ENCODE data around the gene MINDY4.

MINDY4 gene

DNA sequence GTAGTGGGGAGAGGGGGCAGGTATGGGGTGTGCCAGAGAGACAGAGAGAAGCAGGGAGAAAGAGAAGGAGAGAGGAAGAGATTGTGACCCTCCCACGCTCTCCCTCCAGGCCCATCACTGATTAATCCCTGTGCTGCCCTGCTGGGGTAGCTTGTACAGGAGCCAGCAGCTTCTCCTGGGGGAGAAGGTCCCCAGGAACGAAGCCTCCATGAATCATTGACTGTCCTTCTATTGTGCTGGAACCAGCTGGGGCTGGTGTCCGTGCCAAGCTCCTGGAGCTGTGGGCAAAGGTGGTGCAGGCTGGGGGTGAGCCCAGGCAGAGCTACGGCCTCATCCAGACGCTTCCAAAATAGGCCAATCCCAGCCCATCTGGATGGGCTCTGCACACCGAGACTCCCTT lies 161.3 kb downstream of the MINDY4 start:
- DNase-seq (ENCODE audit: low spot score): no peak

DNA sequence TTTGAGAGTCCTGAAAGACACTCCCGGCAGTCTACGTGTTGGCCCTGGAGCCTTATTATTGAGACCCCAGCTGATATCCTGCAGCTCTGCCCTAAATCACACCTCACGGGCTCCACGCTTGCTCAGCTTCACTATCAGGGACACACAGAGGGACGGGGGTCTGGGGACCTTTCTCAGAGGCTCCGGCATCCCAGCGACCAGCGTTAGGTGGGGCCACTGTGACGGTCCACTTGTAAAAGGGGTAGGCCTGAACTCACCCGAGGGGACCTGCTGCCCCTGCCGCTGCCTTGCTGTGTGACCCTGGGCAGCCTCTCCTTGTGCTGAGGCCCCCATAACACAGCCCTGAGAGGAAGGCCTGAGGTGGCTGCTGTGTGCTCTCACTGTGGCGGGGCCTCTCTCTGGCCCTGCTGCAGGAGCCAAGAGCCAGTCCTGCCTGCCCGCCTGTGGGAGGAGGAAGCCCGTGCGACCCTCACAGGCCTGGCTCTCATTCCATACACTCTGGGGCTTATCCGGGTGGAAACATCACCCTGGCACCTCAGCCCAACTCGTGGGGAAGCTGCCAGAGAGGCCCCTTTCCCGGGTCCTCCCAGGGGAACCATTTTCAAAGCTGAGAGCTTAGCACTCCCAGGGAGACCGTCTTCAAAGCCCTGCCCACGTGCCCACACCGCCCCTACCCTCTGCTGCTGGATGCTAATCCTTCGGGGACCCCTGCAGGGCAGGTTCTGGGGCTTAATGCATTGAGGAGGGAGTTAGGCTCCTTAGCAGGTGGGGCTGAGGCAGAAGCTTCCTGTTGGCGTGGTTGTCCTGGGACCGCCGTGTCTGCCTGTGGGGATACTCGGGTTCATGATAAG lies 162.1 kb downstream of the MINDY4 start:
- no peak for DNase-seq (ENCODE audit: low spot score)

DNA sequence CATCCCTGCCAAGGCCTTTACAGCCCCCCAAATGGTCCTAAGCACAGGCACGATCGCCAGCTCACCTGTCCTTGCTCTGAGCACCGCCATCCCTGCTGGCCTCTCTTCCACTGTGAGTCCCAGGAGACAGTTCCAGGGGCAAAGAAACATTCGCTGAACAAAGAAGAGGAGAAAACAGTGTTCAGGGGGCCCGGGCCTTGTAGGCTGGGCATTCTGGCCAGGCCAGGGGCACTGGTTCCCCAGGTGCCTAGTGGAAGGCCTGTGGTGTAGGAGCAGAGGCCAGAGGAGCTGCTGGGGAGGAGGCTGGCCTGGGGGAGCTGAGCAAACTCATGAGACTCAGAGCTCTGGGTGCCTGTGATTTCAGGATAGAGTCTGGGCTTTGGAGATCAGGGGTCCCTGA lies 163.0 kb downstream of the MINDY4 start:
- DNase-seq (ENCODE audit: low spot score): no peak

DNA sequence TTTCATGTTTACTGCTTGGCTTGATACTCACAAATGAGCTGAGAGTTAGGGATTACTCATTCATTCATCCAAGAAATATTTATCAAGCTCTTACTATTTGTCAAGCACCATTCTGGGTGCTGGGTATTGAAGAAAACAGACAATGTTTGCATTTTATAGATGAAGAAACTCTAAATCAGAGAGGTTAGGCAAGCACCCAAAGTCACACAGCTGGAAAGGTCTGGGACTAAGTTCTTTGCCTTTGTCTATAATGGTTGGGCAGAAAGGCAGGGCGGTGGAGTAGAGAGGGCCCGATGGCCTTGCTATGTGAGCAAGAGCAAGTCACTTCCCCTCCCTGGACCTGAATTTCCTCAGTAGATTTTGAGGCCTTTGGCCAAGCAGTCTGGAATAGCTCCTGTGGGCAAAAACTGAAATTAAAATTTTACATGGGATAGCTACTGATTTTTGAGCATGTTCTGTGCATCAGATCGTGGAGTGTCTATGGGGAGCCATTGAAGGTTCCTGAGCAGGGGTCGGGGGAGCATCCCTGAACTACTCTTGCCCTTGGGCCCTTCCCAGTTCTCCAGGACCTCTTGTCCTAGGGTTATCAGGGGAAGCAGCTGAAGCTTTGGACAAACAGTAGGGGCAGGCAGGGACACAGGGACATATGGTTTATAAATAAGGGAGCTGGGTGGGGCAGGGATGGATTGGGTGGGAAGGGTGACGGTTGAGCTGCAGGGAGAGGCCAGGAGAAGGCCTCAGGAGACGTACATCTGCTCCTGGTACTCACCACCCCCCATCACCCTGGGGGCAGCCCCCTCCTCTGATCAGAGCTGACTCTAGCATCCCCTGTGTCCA lies 163.7 kb downstream of the MINDY4 start:
- DNase-seq (ENCODE audit: low spot score): no peak

DNA sequence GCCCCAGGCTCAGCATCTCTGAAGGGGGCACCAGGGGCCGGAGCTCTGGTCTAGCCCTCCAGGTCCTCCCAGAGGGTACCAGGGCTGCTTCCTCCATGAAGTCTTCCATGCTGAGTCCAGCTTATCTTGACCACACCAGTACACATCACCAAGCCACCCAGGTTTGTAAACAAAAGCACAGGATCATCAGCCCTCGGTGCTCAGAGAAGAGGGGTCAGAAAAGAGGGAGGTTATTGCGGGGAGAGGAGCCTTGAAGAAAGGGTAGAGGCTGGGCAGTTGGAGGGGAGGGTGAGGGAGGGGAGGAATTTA lies 164.3 kb downstream of the MINDY4 start:
- DNase-seq (ENCODE audit: low spot score): no peak

DNA sequence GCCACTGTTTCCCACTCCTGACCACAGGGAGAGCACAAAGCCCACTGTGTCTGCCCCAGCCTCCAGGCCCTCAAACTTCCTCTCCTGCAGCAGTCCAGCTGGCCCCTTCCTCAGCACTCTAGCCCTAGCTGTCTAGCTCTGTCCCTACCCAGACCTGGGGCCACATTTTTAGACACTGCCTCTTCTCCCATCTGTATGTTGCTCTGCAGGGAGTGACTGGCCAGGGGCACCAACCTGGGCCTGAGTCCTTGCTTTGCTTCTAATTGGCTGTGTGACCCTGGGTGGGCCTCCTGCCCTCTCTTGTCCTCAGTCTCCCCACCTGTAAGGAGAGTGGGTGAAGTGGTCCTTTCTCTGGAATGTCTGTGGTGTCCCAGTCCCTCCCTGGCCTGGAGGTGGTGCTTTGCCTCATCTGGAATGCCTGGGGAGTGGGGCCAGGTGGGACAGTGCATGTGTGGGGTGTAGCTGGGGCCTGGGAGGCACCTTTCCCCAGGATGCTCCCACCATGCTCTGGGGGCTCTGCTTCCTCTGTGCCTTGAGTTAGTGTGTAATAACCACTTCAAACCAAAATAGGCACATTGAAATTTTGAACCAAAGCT lies 165.5 kb downstream of the MINDY4 start:
- no peak for DNase-seq (ENCODE audit: low spot score)

DNA sequence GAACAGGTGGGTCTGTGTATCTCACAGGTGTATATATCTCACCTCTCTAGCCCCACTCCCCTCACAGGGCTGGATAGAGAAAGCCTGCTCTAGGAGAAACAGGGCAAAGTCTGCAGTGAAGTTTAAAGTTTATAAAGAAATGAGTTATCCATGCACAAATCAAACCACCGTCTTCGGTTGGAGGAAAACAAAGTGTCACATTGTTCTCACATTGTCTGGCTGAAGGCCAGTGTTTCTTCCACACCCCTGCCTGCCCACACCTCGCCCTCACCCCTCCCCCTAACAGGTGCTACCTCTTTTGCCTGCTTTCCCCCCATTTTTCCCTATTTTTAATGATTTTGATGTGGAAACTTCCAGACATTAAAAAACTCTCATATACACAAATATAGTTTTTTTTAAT lies 166.2 kb downstream of the MINDY4 start:
- no peak for DNase-seq (ENCODE audit: low spot score)

DNA sequence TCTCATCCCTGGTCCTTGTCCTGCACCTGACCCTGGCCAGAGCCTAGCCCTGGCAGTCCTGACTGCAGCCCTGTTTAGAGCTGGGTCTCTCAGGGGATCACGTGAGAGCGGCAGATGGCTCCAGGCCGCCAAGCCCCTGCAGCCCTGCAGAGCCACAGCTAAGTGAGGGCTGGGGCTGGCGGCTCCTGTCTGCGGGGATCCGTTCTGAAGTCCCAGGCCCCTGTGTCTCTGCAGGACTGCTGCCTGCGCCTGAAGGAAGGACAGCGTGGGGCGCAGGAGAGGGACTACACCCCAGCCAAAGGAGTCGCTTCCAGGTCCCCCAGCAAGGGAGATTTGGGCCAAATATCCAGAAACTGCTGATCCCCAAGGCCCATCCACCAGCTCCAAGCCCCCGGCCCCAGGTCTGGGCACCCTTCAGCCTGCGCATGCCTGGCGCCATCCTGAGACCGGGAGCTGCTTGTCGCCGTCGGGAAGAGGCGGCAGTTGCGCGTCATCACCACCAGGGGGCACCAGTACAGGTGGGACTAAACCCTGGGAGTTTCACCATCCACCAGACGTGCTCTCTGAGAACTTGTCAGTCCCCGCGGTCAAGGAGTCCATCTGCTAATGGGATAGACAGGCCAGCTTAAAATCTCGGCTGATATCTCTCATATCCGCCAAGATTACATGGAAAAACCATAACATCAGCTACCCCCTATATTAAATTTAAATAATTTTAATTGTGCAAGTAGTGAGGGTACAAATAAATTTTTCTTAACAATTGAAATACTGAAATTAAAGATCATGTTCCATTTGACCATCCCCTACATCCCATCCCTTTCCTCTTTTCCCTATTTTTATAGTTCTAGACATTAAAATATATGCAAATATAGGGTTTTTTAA lies 167.5 kb downstream of the MINDY4 start:
- peak; percentile 84 for DNase-seq (ENCODE audit: low spot score)

DNA sequence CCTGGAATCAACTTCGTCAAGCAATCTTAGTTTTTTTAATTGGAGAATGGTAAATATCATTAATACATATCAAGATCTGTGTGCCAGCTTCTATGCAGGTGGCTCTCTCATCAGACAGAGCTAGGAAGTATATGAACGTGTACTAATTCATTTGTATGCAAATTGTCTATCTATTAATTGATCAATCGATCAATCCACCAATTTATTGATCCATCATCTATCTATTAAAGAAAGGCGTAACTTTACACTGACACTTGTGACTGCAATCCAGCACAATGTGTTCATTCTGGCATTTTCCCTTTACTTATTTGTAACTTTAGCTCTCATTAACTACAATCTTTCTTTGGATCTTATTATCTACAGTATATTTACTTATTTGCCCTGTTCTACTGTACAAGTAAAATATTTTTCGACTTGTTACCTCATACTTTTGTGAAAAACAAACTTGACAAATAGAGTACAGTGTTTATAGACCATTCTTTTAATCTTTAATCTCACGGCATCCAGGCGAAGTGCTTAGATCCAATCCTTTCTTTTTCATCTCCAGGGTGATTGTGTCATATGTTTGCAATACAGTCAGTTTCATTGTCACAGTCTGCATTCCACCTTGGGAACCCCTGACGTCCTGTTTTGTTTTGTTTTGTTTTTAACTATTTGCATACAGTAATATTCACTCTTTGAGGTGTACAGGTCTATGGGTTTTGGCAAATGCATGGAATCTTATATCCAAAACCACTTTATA lies 170.5 kb downstream of the MINDY4 start:
- no peak for DNase-seq (ENCODE audit: low spot score)

Data from Ammon's horn (tissue), 1 donor.